SK-N-DZ (cell line): ENCODE measurements around the gene ADCY1.

Experiments used
- DNase-seq: peaks from one replicate; pipeline ENCODE4 v3.0.0-alpha.2; 2015; ENCODE audit warnings: low spot score

ADCY1 gene

GRCh38 chr7:45593121-45593541 lies 19.0 kb downstream of the ADCY1 start:
- DNase-seq: no peak

GRCh38 chr7:45593877-45594276 lies 19.7 kb downstream of the ADCY1 start:
- no peak for DNase-seq

GRCh38 chr7:45594745-45595535 lies 20.8 kb downstream of the ADCY1 start:
- DNase-seq: no peak

- DNase-seq: no peak
Measured at GRCh38 chr7:45595809-45596664, 21.9 kb downstream of the ADCY1 start.

- DNase-seq: no peak
Measured at GRCh38 chr7:45596665-45597095, 22.5 kb downstream of the ADCY1 start.

GRCh38 chr7:45597286-45597984 lies 23.3 kb downstream of the ADCY1 start:
- DNase-seq: no peak

GRCh38 chr7:45598886-45599520 lies 24.8 kb downstream of the ADCY1 start:
- DNase-seq: no peak

- no peak for DNase-seq
Measured at GRCh38 chr7:45599851-45600706, 25.9 kb downstream of the ADCY1 start.

GRCh38 chr7:45601094-45601493 lies 26.9 kb downstream of the ADCY1 start:
- DNase-seq: no peak

GRCh38 chr7:45601816-45602540 lies 27.8 kb downstream of the ADCY1 start:
- no peak for DNase-seq

- no peak for DNase-seq
Measured at GRCh38 chr7:45606050-45606449, 31.9 kb downstream of the ADCY1 start.

GRCh38 chr7:45606931-45607330 lies 32.8 kb downstream of the ADCY1 start:
- DNase-seq: no peak

- no peak for DNase-seq
Measured at GRCh38 chr7:45609180-45609579, 35.0 kb downstream of the ADCY1 start.

GRCh38 chr7:45610019-45610418 lies 35.9 kb downstream of the ADCY1 start:
- DNase-seq: no peak

- no peak for DNase-seq
Measured at GRCh38 chr7:45610660-45611299, 36.6 kb downstream of the ADCY1 start.

GRCh38 chr7:45617166-45617565 lies 43.0 kb downstream of the ADCY1 start:
- no peak for DNase-seq

GRCh38 chr7:45622058-45622457 lies 47.9 kb downstream of the ADCY1 start:
- no peak for DNase-seq

GRCh38 chr7:45623157-45623556 lies 49.0 kb downstream of the ADCY1 start:
- no peak for DNase-seq

GRCh38 chr7:45623740-45624391 lies 49.7 kb downstream of the ADCY1 start:
- DNase-seq: no peak
